GM12891 (cell line): ENCODE results near the gene PSMB2.

ENCODE experiments used
- DNase-seq: peaks from one replicate; pipeline ENCODE4 v3.0.0; 2011; ENCODE audit warnings: low spot score; ENCODE audit not compliant: insufficient read length
- FAIRE-seq: peaks from 2 replicates; lab custom pipeline; 2011; peaks lifted over from hg19 to GRCh38; lab: Jason Lieb, UNC
- PAX5 ChIP-seq: IDR thresholded peaks from 2 replicates; pipeline ENCODE4 v1.6.1; 2011; ENCODE audit warnings: low read length, moderate library complexity, mild to moderate bottlenecking; ENCODE audit not compliant: insufficient read depth, severe bottlenecking
- POLR2A ChIP-seq: IDR thresholded peaks from 2 replicates; pipeline ENCODE4 v1.6.1; 2011; ENCODE audit warnings: low read depth, low read length, control low read depth
- POLR2AphosphoS5 ChIP-seq: IDR thresholded peaks from 2 replicates; pipeline ENCODE4 v1.6.1; 2011; ENCODE audit warnings: low read depth, low read length, control low read depth
- POU2F2 ChIP-seq: IDR thresholded peaks from 2 replicates; pipeline ENCODE4 v1.6.1; 2011; ENCODE audit warnings: low read depth, mild to moderate bottlenecking, control low read depth, low read length, moderate library complexity
- SPI1 ChIP-seq: IDR thresholded peaks from 2 replicates; pipeline ENCODE4 v1.6.1; 2011; ENCODE audit warnings: low read depth, low read length, control low read depth
- TAF1 ChIP-seq: IDR thresholded peaks from 2 replicates; pipeline ENCODE4 v1.6.1; 2011; ENCODE audit warnings: low read depth, low read length, control low read depth

Gene PSMB2

DNA sequence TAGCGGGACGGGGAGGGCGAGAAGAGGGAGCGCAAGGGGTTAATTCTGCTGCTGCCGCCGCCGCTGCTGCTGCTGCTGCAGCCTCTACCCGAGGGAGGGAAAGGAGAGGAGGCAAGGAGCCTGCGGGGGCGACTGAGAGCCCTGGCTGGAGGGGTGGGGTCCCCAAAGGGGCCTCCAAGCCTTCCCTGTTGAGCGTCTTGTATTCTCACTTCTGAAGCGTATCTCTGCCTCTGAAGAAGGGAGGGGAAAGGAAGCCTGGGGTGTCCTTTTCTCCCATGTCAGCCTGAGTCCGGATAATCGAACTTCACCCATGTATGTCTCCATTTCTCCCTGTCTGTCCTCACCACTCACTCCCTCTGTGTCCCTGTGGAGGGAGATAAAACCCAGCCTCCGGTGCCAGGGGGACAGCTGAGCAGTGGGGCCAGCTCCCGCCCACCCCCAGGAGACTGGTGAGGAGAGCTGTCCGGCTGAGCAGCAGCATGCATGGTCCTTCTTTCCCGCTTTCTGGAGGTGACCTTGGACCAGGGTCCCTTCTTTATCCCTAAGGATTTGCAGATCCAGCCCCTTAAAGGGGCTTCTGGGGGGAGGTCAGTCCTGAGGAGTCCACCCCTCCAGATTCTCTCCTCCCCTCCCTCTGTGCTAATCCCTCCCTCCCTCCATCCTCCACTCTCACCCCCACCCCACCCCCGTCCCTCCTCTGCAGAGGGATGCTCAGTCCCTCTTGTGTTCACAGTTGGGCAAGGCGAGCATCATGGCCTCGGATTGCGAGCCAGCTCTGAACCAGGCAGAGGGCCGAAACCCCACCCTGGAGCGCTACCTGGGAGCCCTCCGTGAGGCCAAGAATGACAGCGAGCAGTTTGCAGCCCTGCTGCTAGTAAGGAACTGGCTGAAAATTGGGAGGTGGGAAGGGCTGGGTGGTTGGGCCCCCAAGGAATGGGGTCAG is 82.7 kb downstream of the PSMB2 start:
- no peak for DNase-seq
- peak; percentile 69 for FAIRE-seq
- TF ChIP-seq SPI1 = no peak

DNA sequence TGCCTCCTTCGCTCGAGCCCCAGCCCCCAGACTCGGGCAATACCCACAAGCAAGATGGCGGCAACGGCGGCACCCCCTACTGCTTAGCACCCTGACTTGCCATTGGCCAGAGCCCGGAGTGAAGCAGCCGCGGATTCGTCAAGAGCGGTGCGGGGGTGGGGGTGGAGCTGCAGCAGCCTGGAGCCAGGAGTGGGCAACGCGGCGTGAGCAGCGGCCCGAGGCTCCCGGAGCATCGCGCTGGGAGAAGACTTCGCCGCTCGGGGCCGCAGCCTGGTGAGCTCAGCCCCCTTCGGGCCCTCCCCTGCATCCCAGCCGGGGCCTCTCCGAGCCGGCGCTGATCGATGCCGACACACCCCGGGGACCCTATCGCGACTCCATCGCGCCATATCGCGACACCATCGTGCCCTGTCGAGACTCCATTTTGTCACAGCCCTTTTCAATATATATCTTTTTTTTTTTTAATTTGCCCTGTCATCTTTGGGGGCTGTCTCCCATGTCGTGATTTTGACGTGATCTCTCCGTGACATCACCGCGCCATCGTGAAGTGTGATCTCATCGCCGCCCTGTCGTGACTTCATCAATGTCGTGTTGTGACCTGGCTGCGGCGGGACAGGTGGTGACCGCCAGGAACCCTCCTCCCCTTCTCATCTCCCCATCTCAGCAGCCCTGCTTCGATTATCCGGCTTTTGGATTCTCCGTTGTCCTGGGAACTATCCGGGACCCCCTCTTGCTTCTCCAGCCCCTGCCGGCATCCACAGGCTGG is 83.5 kb downstream of the PSMB2 start, which contains the start of gene NCDN:
NCDN (plus strand) TSS at position 189 of the 763 bp plus-strand sequence; CDS start at position 581, 392 bp downstream.
- peak; percentile 100 for FAIRE-seq
- peak; percentile 97 for DNase-seq
- TF ChIP-seq SPI1 = no peak
- peak; percentile 50 for TF ChIP-seq PAX5
- peak; percentile 87 for TF ChIP-seq POLR2AphosphoS5
- TF ChIP-seq POU2F2 = no peak
- peak; percentile 59 for TF ChIP-seq TAF1
- TF ChIP-seq POLR2A = peak; percentile 86

DNA sequence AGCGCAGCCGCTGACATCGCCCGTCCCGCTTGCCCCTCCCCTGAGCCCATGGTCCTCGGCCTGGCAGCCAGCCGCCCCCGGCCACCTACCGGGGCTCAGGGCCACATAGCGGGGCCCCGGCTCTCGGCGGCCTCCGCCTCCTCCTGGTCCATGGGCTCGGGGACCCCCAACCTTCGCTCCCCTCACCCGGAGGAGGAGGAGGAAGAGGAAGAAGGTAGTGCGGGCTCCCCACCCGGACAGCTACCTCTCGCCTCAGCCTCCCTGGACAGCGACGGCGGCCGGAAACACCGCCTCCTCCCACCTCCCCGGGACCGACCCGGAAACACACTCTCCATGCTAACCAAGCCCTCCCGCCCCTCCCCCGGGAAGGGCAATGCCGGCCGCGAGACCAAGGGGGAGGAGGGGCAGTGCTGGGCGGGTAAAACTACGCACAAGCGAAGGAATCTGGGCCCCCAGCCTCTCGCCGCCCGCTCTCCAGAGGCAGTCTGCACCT is 84.2 kb downstream of the PSMB2 start, which contains the start of gene KIAA0319L:
KIAA0319L (minus strand) TSS at position 286 of the 493 bp plus-strand sequence. CDS start 2,912 bp downstream, outside the sequence.
- TF ChIP-seq POLR2AphosphoS5 = no peak
- TF ChIP-seq TAF1 = 0 out of 2 replicates have a peak, but pooled peaks have one; percentile 33
- FAIRE-seq = no peak
- peak; percentile 87 for DNase-seq

DNA sequence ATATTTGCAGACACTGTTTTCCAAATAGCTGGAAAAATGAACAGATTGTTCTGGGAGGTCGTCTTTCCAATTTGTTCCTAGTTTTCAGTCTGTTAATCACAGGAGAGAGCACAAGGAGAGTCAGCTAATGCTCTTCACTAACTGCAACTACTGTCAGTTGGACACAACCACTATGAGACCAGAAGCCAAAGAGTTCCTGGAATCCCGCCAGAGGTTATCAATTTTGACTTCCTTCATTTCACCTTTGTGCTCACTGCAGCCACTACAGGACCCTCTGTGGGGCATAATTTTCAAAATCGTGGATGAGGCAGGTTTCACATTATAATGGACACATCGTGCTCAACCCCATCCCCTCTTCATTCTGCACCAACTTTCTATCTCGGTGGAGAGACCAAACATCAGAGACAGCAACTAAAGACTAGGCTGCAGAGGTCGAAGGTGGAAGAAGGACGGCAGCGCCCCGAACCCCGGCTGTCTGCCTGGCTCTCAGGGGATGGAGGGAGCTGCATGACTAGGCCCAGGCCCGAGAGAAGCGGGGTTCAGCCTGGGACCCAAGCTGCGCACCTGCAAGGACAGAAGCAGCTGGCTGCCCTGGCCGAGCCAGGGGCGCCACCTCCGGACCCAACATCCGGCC is 84.7 kb downstream of the PSMB2 start:
- FAIRE-seq (no peak), DNase-seq (no peak)
- TF ChIP-seq PAX5 = no peak
- TF ChIP-seq POLR2AphosphoS5 = no peak
- no peak for TF ChIP-seq POLR2A
- no peak for TF ChIP-seq SPI1
- no peak for TF ChIP-seq POU2F2
- TF ChIP-seq TAF1 = no peak

DNA sequence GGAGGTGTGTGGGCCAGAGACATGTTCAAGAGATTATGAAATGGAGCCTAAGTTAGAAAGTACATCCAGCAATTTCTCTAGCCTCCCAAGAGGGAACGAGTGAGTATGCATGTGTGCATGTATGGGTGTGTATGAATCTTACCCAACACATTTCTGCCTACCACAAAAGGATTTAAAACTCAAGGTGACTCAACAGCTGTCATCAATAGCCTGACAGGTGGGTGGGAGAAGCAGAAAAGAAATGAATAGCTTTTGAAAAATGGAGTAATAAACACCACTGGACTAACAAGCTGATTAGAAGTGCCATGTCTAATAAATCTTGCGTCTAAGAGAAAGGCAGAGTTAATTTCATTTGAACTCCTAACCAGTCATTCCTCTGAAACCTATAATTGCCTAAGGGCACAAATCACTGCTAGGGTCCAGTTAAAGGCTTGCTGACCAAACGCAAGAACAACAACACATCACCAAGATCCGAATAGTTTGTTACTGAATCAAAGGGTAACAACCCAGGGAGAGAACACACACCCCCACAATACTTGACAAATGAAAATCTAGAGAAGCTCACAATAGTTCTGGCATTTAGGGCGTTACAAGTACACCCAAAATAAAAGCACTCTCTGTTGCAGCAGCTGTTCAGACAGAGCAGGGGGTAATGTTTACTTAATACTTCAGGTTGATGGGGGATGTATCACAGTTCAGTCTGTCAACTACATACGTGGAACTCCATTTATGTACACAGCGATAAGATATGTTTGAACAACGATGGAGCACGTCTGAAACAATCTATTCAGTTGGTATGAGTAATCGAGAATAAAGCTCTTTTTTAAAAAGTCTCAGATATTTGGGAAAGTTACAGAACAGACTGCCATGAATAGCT is 85.5 kb downstream of the PSMB2 start:
- FAIRE-seq = peak; percentile 85
- TF ChIP-seq PAX5 (no peak), TAF1 (no peak), SPI1 (no peak), POLR2AphosphoS5 (no peak), POLR2A (no peak), POU2F2 (no peak)
- DNase-seq = no peak

DNA sequence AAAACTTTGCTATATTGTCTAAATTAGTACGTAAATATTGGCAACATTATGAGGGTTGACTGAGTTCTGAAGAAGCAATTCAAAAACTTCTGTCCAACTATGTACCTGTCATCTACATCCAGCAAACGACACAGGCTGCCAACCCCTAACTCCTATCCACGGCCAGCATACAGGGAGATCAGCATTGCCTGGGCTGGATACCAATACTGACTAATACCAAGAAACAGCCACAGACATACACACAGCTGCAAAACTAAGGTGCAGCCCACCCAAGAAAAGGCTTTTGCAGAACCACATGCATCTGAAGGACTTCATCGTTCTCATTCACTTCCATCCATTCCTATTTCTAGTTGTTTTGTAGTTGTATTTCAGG is 86.1 kb downstream of the PSMB2 start:
- TF ChIP-seq SPI1 (no peak), POLR2A (no peak)
- FAIRE-seq (no peak), DNase-seq (no peak)

DNA sequence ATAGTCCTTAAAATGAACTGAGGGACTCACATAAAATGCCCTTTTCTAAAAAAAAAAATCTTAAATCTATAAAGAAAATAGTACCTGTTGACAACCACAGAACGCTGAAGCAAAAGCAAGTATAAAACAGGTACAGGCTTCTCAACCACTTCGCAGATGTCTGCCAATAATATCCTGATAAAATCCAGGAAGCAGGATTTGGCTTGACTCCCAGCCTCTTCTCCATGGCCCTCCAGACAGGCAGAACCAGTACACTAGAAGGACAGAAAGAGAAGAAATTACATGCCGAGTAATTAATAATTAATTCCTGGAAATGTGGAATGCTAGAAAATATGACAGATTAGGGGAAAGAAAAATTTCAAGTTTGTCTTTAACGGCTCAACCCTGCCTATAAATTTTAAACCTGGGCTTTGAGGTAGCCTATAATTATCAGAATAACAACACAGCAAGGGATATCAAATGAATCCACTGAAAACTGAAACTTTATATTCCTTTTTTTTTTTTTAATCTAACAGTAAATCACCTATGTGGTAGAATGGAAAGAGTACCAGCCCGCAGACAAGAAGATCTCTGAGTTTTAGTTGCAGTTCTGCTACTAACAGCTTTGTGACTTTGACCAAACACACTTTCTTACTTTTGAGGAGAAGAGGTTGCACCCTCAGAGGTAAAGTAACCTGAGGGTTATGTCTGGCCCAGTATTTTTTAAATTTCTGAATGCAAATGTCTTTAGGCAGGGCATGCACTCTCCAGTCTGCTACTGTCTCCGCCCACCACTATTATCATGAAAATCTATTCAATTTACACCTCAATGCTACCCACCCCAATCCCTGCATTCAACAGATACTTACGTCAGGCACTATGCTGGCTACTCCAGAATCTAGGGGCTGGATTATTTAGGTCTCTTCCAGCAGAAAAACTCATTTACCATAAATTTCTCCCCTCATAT is 86.8 kb downstream of the PSMB2 start:
- no peak for DNase-seq

DNA sequence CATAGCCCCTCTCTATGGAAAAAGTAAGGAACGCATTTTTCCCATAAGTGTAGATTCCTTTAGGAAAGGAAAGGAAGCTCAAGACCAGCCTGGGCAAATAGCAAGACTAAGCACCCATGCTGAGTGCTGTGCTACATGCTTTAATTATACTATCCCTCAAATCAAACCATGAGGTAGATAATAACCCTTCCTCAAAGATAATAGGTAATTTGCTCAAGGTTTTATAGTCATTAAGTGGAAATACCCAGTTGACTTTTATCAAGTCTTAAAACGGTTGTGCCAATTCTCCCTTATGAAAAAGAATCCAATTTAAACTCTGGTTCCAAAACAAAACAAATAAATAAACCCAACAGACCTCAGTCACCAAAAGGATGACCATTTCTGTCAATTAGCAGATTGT is 87.5 kb downstream of the PSMB2 start:
- DNase-seq = no peak

More for the DNA sequence above, 86.8 kb downstream of the PSMB2 start:
- no peak for TF ChIP-seq PAX5
- no peak for TF ChIP-seq POLR2A
- no peak for TF ChIP-seq POLR2AphosphoS5
- TF ChIP-seq POU2F2 = no peak
- TF ChIP-seq SPI1 = no peak
- no peak for TF ChIP-seq TAF1
- FAIRE-seq = no peak

More for the DNA sequence above, 87.5 kb downstream of the PSMB2 start:
- TF ChIP-seq SPI1 = no peak
- no peak for TF ChIP-seq POU2F2
- no peak for TF ChIP-seq POLR2A
- FAIRE-seq = no peak
